Measurements from ENCODE around the gene NAB2.

DNA sequence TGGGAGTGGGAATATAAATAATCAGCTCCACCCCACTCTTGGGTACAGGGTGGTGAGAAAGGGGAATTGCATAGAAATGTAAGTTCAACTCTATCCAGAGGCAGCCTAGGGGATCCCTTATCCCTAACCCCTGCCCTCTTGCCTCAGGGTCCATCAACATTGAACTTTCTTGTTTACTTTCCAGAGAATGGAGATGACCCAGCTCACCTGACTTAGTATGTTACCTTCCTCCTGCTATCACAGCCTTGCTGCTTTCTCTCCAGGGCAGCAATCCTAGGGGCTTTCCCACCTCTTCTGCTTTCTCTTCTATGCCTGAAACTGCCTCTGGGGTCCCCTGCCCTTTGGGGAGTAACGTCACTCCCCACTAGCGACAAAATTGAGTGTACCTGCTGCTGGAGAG is 42.0 kb downstream of the NAB2 start:
- TF ChIP-seq POLR2A (IDR thresholded peaks at IDR 0.05; ENCODE audit: low read depth) = no peak
- TF ChIP-seq, protein P1, sequence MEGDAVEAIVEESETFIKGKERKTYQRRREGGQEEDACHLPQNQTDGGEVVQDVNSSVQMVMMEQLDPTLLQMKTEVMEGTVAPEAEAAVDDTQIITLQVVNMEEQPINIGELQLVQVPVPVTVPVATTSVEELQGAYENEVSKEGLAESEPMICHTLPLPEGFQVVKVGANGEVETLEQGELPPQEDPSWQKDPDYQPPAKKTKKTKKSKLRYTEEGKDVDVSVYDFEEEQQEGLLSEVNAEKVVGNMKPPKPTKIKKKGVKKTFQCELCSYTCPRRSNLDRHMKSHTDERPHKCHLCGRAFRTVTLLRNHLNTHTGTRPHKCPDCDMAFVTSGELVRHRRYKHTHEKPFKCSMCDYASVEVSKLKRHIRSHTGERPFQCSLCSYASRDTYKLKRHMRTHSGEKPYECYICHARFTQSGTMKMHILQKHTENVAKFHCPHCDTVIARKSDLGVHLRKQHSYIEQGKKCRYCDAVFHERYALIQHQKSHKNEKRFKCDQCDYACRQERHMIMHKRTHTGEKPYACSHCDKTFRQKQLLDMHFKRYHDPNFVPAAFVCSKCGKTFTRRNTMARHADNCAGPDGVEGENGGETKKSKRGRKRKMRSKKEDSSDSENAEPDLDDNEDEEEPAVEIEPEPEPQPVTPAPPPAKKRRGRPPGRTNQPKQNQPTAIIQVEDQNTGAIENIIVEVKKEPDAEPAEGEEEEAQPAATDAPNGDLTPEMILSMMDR (IDR thresholded peaks at IDR 0.05) = no peak
